CD14-positive monocyte (primary cell): ENCODE results near the gene SLC17A1. TPM values are rescaled to one million over a fixed set of nuclear protein-coding genes. Genes with fewer than 3 reads are reported as not detected.

Experiments
- DNase-seq, 3 donors: peaks; one replicate each; pipeline ENCODE4 v3.0.0-alpha.2; 2011 to 2022
- H2AFZ ChIP-seq: 2 replicates; pipeline ENCODE4 v1.6.0; 2012; ENCODE audit warnings: mild to moderate bottlenecking, low read depth, low read length, inconsistent platforms; ENCODE audit not compliant: insufficient read depth, poor library complexity, severe bottlenecking
- H3K27ac ChIP-seq, 2 donors: 1 replicate in 1 of 2; 2 replicates in 1 of 2; pipeline ENCODE4 v1.5.1; 2012 to 2013; ENCODE audit warnings: low read length in 2 of 2, control low read depth in 1 of 2, inconsistent platforms in 1 of 2, low read depth in 1 of 2, mild to moderate bottlenecking in 1 of 2
- H3K27me3 ChIP-seq, 2 donors: one replicate each; pipeline versions ENCODE4 v1.6.0 to v1.6.1; 2011 to 2013; ENCODE audit warnings: low read length in 2 of 2; ENCODE audit not compliant: control insufficient read depth in 2 of 2, insufficient read depth in 2 of 2
- H3K36me3 ChIP-seq, 2 donors: replicated peaks in 1 of 2; 1 replicate in 1 of 2; 2 replicates in 1 of 2; pipeline versions ENCODE4 v1.5.1 to v1.6.1; 2012 to 2013; ENCODE audit warnings: low read length in 2 of 2, control low read depth in 1 of 2, inconsistent platforms in 1 of 2, mild to moderate bottlenecking in 1 of 2; ENCODE audit not compliant: insufficient read depth in 2 of 2, control insufficient read depth in 1 of 2
- H3K4me1 ChIP-seq, 2 donors: 1 replicate in 1 of 2; 2 replicates in 1 of 2; pipeline versions ENCODE4 v1.5.1 to v1.6.1; 2012 to 2013; ENCODE audit warnings: low read length in 2 of 2, control low read depth in 1 of 2, inconsistent platforms in 1 of 2, mild to moderate bottlenecking in 1 of 2, moderate library complexity in 1 of 2; ENCODE audit not compliant: insufficient read depth in 2 of 2, control insufficient read depth in 1 of 2
- H3K4me2 ChIP-seq: replicated peaks from 2 replicates; pipeline ENCODE3; 2012; ENCODE audit warnings: low read length, moderate library complexity, mild to moderate bottlenecking; ENCODE audit not compliant: poor library complexity, severe bottlenecking; ENCODE audit errors: extremely low read depth
- H3K4me3 ChIP-seq, 3 experiments: fragments of 200-600 bp in 1 of 3; sonication (generic) in 1 of 3; replicated peaks in 1 of 3; 1 replicate in 2 of 3; 2 replicates in 1 of 3; pipeline ENCODE4 v1.5.1; 2011 to 2013; ENCODE audit warnings: low read length in 3 of 3, mild to moderate bottlenecking in 3 of 3, control low read depth in 2 of 3, low read depth in 2 of 3, inconsistent platforms in 1 of 3, moderate library complexity in 1 of 3
- H3K79me2 ChIP-seq: 2 replicates; pipeline ENCODE4 v1.6.0; 2012; ENCODE audit warnings: mild to moderate bottlenecking, control low read depth, inconsistent platforms, low read length, moderate library complexity; ENCODE audit not compliant: insufficient read depth
- H3K9ac ChIP-seq: 2 replicates; pipeline ENCODE4 v1.6.0; 2017; ENCODE audit warnings: low read length, mild to moderate bottlenecking; ENCODE audit not compliant: insufficient read depth, poor library complexity, severe bottlenecking
- H3K9me3 ChIP-seq, 2 donors: replicated peaks in 1 of 2; 1 replicate in 1 of 2; 2 replicates in 1 of 2; pipeline versions ENCODE4 v1.5.1 to v1.6.1; 2012 to 2013; ENCODE audit warnings: low read length in 2 of 2, control low read depth in 1 of 2; ENCODE audit not compliant: control insufficient read depth in 1 of 2, insufficient read depth in 1 of 2
- H4K20me1 ChIP-seq: 2 replicates; pipeline ENCODE4 v1.6.0; 2012; ENCODE audit warnings: mild to moderate bottlenecking, low read length, control low read depth, moderate library complexity; ENCODE audit not compliant: insufficient read depth
- H3K27ac Mint-ChIP-seq, 7 donors: one replicate each; pipeline ENCODE4 v1.8.0; 2020; ENCODE audit warnings: mild to moderate bottlenecking in 7 of 7, mixed read lengths in 7 of 7, moderate library complexity in 6 of 7, inconsistent platforms in 2 of 7
- H3K27me3 Mint-ChIP-seq, 3 donors: one replicate each; pipeline ENCODE4 v1.8.0; 2021 to 2022; ENCODE audit warnings: low read depth in 3 of 3, mild to moderate bottlenecking in 3 of 3, mixed read lengths in 3 of 3, moderate library complexity in 3 of 3, inconsistent platforms in 1 of 3
- H3K36me3 Mint-ChIP-seq, 2 donors: one replicate each; pipeline ENCODE4 v1.8.0; 2020; ENCODE audit warnings: mixed read lengths in 2 of 2, inconsistent platforms in 1 of 2, mild to moderate bottlenecking in 1 of 2
- H3K4me1 Mint-ChIP-seq: one replicate; pipeline ENCODE4 v1.8.0; 2020; ENCODE audit warnings: mild to moderate bottlenecking, mixed read lengths
- H3K4me3 Mint-ChIP-seq, 2 donors: one replicate each; pipeline ENCODE4 v1.8.0; 2020; ENCODE audit warnings: mild to moderate bottlenecking in 2 of 2, mixed read lengths in 2 of 2, moderate library complexity in 1 of 2
- H3K9me3 Mint-ChIP-seq, 7 donors: one replicate each; pipeline ENCODE4 v1.8.0; 2020 to 2022; ENCODE audit warnings: mixed read lengths in 7 of 7, mild to moderate bottlenecking in 6 of 7, moderate library complexity in 6 of 7, inconsistent platforms in 2 of 7
- WGBS: methylation state at CpG from one replicate; pipeline ENCODE4 v1.1.5; 2013; ENCODE audit warnings: missing lambda C conversion rate; ENCODE audit not compliant: insufficient coverage; 5-methylcytosine and 5-hydroxymethylcytosine counted together
- intact Hi-C, 2 donors: fragments of 100-400 bp; cut with micrococcal nuclease; formaldehyde crosslinking; loops; one replicate each; pipeline versions ENCODE4 v1.15.0 to v1.15.1; 2023
- polyA plus RNA-seq, 3 donors: library from polyadenylated mRNA; depleted of rRNA in 1 of 3; unstranded in 2 of 3; stranded (reverse) in 1 of 3; fragments of 300-500 nt in 2 of 3; fragments of >200 nt in 1 of 3; fragmentation: Illumina TruSeq in 2 of 3; gene quantifications; 1 replicate in 2 of 3; 2 replicates in 1 of 3; pipeline ENCODE4 v1.2.3, GENCODE V29; 2012 to 2021
- TF ChIP-seq, protein P1 (sequence below): fragments of 200-600 bp; IDR thresholded peaks from one replicate; pipeline ENCODE4 v1.8.0; 2022; ENCODE audit warnings: antibody characterized with exemption, mild to moderate bottlenecking

The SLC17A1 gene
- polyA plus RNA-seq, 3 donors = not detected

DNA sequence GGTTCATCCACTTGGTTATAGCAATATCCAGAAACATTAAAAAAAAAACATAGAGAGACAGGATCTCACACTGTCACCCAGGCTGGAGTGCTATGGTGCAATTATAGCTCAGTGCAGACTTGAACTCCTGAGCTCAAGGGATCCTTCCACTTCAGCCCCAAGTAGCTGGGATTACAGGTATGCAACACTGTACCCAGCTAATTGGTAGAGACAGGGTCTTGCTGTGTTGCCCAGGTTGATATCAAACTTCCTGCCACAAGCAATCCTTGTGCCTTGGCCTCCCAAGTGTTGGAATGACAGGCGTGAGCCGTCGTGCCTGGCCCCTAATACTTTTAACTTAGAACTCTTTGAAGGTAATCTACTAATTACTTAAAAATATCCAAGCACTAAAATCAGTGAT lies 818 bp upstream of the SLC17A1 start:
- Mint-ChIP-seq H3K27ac (no peak overlapping the region), H3K4me3 (no peak overlapping the region), H3K36me3 (no peaks in the 10 kb centered on the region), H3K27me3 (no peaks in the 10 kb centered on the region), H3K4me1 (no peaks in the 10 kb centered on the region), H3K9me3 (peaks cover 0 to 2% (median 0%) of the 10 kb centered on the region in 7 donors)
- no CpG with 5 or more reads among the region's 3 CpGs for WGBS
- Histone ChIP-seq H3K4me1 (no peaks in the 10 kb centered on the region), H3K9ac (no peak overlapping the region), H3K4me3 (no peak overlapping the region), H4K20me1 (no peaks in the 10 kb centered on the region), H3K36me3 (no peaks in the 10 kb centered on the region), H3K27ac (no peak overlapping the region), H3K79me2 (no peaks in the 10 kb centered on the region), H3K9me3 (no peaks in the 10 kb centered on the region), H2AFZ (no peak overlapping the region), H3K4me2 (no peak overlapping the region), H3K27me3 (no peaks in the 10 kb centered on the region)
- DNase-seq = no peak
- TF ChIP-seq, protein P1, sequence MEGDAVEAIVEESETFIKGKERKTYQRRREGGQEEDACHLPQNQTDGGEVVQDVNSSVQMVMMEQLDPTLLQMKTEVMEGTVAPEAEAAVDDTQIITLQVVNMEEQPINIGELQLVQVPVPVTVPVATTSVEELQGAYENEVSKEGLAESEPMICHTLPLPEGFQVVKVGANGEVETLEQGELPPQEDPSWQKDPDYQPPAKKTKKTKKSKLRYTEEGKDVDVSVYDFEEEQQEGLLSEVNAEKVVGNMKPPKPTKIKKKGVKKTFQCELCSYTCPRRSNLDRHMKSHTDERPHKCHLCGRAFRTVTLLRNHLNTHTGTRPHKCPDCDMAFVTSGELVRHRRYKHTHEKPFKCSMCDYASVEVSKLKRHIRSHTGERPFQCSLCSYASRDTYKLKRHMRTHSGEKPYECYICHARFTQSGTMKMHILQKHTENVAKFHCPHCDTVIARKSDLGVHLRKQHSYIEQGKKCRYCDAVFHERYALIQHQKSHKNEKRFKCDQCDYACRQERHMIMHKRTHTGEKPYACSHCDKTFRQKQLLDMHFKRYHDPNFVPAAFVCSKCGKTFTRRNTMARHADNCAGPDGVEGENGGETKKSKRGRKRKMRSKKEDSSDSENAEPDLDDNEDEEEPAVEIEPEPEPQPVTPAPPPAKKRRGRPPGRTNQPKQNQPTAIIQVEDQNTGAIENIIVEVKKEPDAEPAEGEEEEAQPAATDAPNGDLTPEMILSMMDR = no peak
- intact Hi-C loops = no loop called here

- Histone ChIP-seq H3K4me2 (no peak overlapping the region), H3K4me3 (no peak overlapping the region), H3K27me3 (no peaks in the 10 kb centered on the region), H3K4me1 (no peaks in the 10 kb centered on the region), H3K9ac (no peak overlapping the region), H3K9me3 (no peaks in the 10 kb centered on the region), H3K36me3 (no peaks in the 10 kb centered on the region), H4K20me1 (no peaks in the 10 kb centered on the region), H3K79me2 (no peaks in the 10 kb centered on the region), H2AFZ (no peak overlapping the region), H3K27ac (no peak overlapping the region)
- no peaks in the 10 kb centered on the region for H3K4me1 Mint-ChIP-seq
- no peak for DNase-seq
- H3K27me3 Mint-ChIP-seq = no peaks in the 10 kb centered on the region
- H3K9me3 Mint-ChIP-seq = peaks cover 0 to 2% (median 0%) of the 10 kb centered on the region in 7 donors
- H3K27ac Mint-ChIP-seq = no peak overlapping the region
- intact Hi-C loops = no loop called here
- TF ChIP-seq, protein P1 = no peak
- H3K4me3 Mint-ChIP-seq = no peak overlapping the region
- H3K36me3 Mint-ChIP-seq = no peaks in the 10 kb centered on the region
These were observed 433 bp upstream of the SLC17A1 start for GRCh38 chr6:25832307-25832662.
